MM.1S (cell line): ENCODE measurements around the gene SPATA31C2.

Experiments used
- DNase-seq: peaks from one replicate; pipeline ENCODE4 v3.0.0-alpha.2; 2015
- H2AFZ ChIP-seq: fragments of 300-600 bp; sonication (generic); 2 replicates; pipeline ENCODE4 v1.6.0; 2016; ENCODE audit warnings: antibody characterized with exemption, low read length
- H3F3A ChIP-seq: fragments of 300-600 bp; sonication (generic); 2 replicates; pipeline ENCODE4 v1.6.1; 2016; ENCODE audit warnings: mild to moderate bottlenecking, antibody characterized with exemption, low read length, moderate library complexity, mixed read lengths; ENCODE audit not compliant: insufficient read depth
- H3K27ac ChIP-seq: fragments of 300-600 bp; sonication (generic); 2 replicates; pipeline ENCODE4 v1.5.1; 2016; ENCODE audit warnings: mild to moderate bottlenecking, low read length
- H3K27me3 ChIP-seq: fragments of 300-600 bp; sonication (generic); replicated peaks from 2 replicates; pipeline ENCODE4 v1.6.0; 2016; ENCODE audit warnings: low read length; ENCODE audit not compliant: insufficient read depth
- H3K36me3 ChIP-seq: fragments of 300-600 bp; sonication (generic); replicated peaks from 2 replicates; pipeline ENCODE4 v1.6.1; 2016; ENCODE audit warnings: mild to moderate bottlenecking, low read length, mixed read lengths; ENCODE audit not compliant: insufficient read depth
- H3K4me1 ChIP-seq: fragments of 300-600 bp; sonication (generic); 2 replicates; pipeline ENCODE4 v1.6.1; 2016; ENCODE audit warnings: low read length, mixed read lengths
- H3K4me2 ChIP-seq: fragments of 300-600 bp; sonication (generic); 2 replicates; pipeline ENCODE4 v1.6.0; 2016; ENCODE audit warnings: low read depth, low read length
- H3K4me3 ChIP-seq: fragments of 300-600 bp; sonication (generic); 2 replicates; pipeline ENCODE4 v1.5.1; 2016; ENCODE audit warnings: low read length, mixed read lengths
- H3K79me2 ChIP-seq: fragments of 300-600 bp; sonication (generic); 2 replicates; pipeline ENCODE4 v1.6.1; 2016; ENCODE audit warnings: mixed run types, low read length, mixed read lengths
- H3K9ac ChIP-seq: fragments of 300-600 bp; sonication (generic); 2 replicates; pipeline ENCODE4 v1.6.1; 2016; ENCODE audit warnings: low read length, mixed read lengths
- H3K9me2 ChIP-seq: fragments of 300-600 bp; sonication (generic); replicated peaks from 2 replicates; pipeline ENCODE4 v1.6.1; 2016; ENCODE audit warnings: mild to moderate bottlenecking, low read length, mixed read lengths; ENCODE audit not compliant: insufficient read depth
- H3K9me3 ChIP-seq: fragments of 300-600 bp; sonication (generic); replicated peaks from 2 replicates; pipeline ENCODE4 v1.6.1; 2016; ENCODE audit warnings: mild to moderate bottlenecking, low read length, mixed read lengths; ENCODE audit not compliant: insufficient read depth
- H4K20me1 ChIP-seq: fragments of 300-600 bp; sonication (generic); 2 replicates; pipeline ENCODE4 v1.6.1; 2016; ENCODE audit warnings: mild to moderate bottlenecking, low read length, moderate library complexity, mixed read lengths; ENCODE audit not compliant: insufficient read depth
- CTCF ChIP-seq: fragments of 300-600 bp; sonication (generic); IDR thresholded peaks from 2 replicates; pipeline ENCODE4 v1.5.1; 2016; ENCODE audit warnings: antibody characterized with exemption, low read length, mixed read lengths
- EZH2 ChIP-seq: fragments of 300-600 bp; sonication (generic); optimal IDR thresholded peaks from 2 replicates; pipeline ENCODE3; 2017; ENCODE audit warnings: low read depth, mild to moderate bottlenecking, antibody characterized with exemption, low read length, mixed read lengths
- EZH2phosphoT487 ChIP-seq: fragments of 300-600 bp; sonication (generic); IDR thresholded peaks from 2 replicates; pipeline ENCODE4 v1.6.1; 2018; ENCODE audit warnings: antibody characterized with exemption, low read length

SPATA31C2 gene

GRCh38 chr9:88084357-88085183 is 53.7 kb downstream of the SPATA31C2 start:
- no peak overlapping the region for H3K4me2 ChIP-seq
- no peaks in the 10 kb centered on the region for H3K9me3 ChIP-seq
- H3K79me2 ChIP-seq = no peaks in the 10 kb centered on the region
- TF ChIP-seq EZH2phosphoT487 (no peak), EZH2 (no peak), CTCF (no peak)
- H3K27me3 ChIP-seq = no peaks in the 10 kb centered on the region
- DNase-seq = no peak
- H3F3A ChIP-seq = no peaks in the 10 kb centered on the region
- H2AFZ ChIP-seq = no peak overlapping the region
- no peak overlapping the region for H3K9ac ChIP-seq
- no peak overlapping the region for H3K4me3 ChIP-seq
- no peaks in the 10 kb centered on the region for H4K20me1 ChIP-seq
- H3K27ac ChIP-seq = no peak overlapping the region
- no peaks in the 10 kb centered on the region for H3K36me3 ChIP-seq
- H3K4me1 ChIP-seq = no peaks in the 10 kb centered on the region
- H3K9me2 ChIP-seq = no peaks in the 10 kb centered on the region
